Measurements from ENCODE around the gene ZNF182.
A peak's percentile ranks its signal among the peaks of the same experiment; 100 is the strongest.
"Not testable (repeated sequence)": the region's sequence is repeated elsewhere in the genome, so short reads cannot be mapped to it uniquely, and the experiment has no call there.

ZNF182 gene

GRCh38 chrX:47992669-47993068 is 11.1 kb downstream of the ZNF182 start:
- Histone ChIP-seq H3K9ac (ENCODE audit: low read length) (no peak overlapping the region), H3K27me3 (replicated peaks; ENCODE audit: control insufficient read depth, insufficient read depth, low read length) (no peaks in the 10 kb centered on the region), H3K4me1 (ENCODE audit: control insufficient read depth, insufficient read depth, low read length) (peaks cover 5% of the 10 kb centered on the region), H3K4me3 (ENCODE audit: low read length) (no peak overlapping the region), H3K36me3 (ENCODE audit: control insufficient read depth, insufficient read depth, low read length, severe bottlenecking) (peaks cover 14% of the 10 kb centered on the region), H3K9me3 (ENCODE audit: control insufficient read depth, low read length) (peaks cover 72% of the 10 kb centered on the region)
- DNase-seq (ENCODE audit: low read depth) = no peak

GRCh38 chrX:47992095-47992380 is 11.8 kb downstream of the ZNF182 start:
- H3K9me3 ChIP-seq (ENCODE audit: control insufficient read depth, low read length) = peaks cover 78% of the 10 kb centered on the region
- H3K4me3 ChIP-seq (ENCODE audit: low read length) = no peak overlapping the region
- H3K4me1 ChIP-seq (ENCODE audit: control insufficient read depth, insufficient read depth, low read length) = peaks cover 5% of the 10 kb centered on the region
- no peak overlapping the region for H3K9ac ChIP-seq (ENCODE audit: low read length)
- peaks cover 21% of the 10 kb centered on the region for H3K36me3 ChIP-seq (ENCODE audit: control insufficient read depth, insufficient read depth, low read length, severe bottlenecking)
- no peak for DNase-seq (ENCODE audit: low read depth)
- H3K27me3 ChIP-seq (replicated peaks; ENCODE audit: control insufficient read depth, insufficient read depth, low read length) = no peaks in the 10 kb centered on the region

GRCh38 chrX:47991263-47992094 is 12.3 kb downstream of the ZNF182 start:
- peak overlapping the region; percentile 46 for H3K4me3 ChIP-seq (ENCODE audit: low read length)
- H3K27me3 ChIP-seq (replicated peaks; ENCODE audit: control insufficient read depth, insufficient read depth, low read length) = no peaks in the 10 kb centered on the region
- no peak overlapping the region for H3K9ac ChIP-seq (ENCODE audit: low read length)
- peaks cover 21% of the 10 kb centered on the region for H3K36me3 ChIP-seq (ENCODE audit: control insufficient read depth, insufficient read depth, low read length, severe bottlenecking)
- H3K4me1 ChIP-seq (ENCODE audit: control insufficient read depth, insufficient read depth, low read length) = peaks cover 5% of the 10 kb centered on the region
- no peak for DNase-seq (ENCODE audit: low read depth)
- peaks cover 80% of the 10 kb centered on the region for H3K9me3 ChIP-seq (ENCODE audit: control insufficient read depth, low read length)

GRCh38 chrX:47976254-47977151 is 27.3 kb downstream of the ZNF182 start:
- no peak for DNase-seq (ENCODE audit: low read depth)
- Histone ChIP-seq H3K9ac (ENCODE audit: low read length) (no peak overlapping the region), H3K27me3 (replicated peaks; ENCODE audit: control insufficient read depth, insufficient read depth, low read length) (no peaks in the 10 kb centered on the region), H3K9me3 (ENCODE audit: control insufficient read depth, low read length) (peaks cover 100% of the 10 kb centered on the region), H3K36me3 (ENCODE audit: control insufficient read depth, insufficient read depth, low read length, severe bottlenecking) (peaks cover 71% of the 10 kb centered on the region), H3K4me3 (ENCODE audit: low read length) (peak overlapping the region; percentile 72), H3K4me1 (ENCODE audit: control insufficient read depth, insufficient read depth, low read length) (no peaks in the 10 kb centered on the region)

GRCh38 chrX:47973235-47973634 is 30.6 kb downstream of the ZNF182 start:
- Histone ChIP-seq H3K9ac (ENCODE audit: low read length) (no peak overlapping the region), H3K27me3 (replicated peaks; ENCODE audit: control insufficient read depth, insufficient read depth, low read length) (no peaks in the 10 kb centered on the region), H3K4me1 (ENCODE audit: control insufficient read depth, insufficient read depth, low read length) (no peaks in the 10 kb centered on the region), H3K36me3 (ENCODE audit: control insufficient read depth, insufficient read depth, low read length, severe bottlenecking) (peaks cover 39% of the 10 kb centered on the region), H3K9me3 (ENCODE audit: control insufficient read depth, low read length) (peaks cover 98% of the 10 kb centered on the region), H3K4me3 (ENCODE audit: low read length) (peak overlapping the region; percentile 46)
- DNase-seq (ENCODE audit: low read depth) = no peak

GRCh38 chrX:47965526-47965925 is 38.3 kb downstream of the ZNF182 start:
- not testable (repeated sequence) for H3K4me3 ChIP-seq (ENCODE audit: low read length); H3K36me3 ChIP-seq (ENCODE audit: control insufficient read depth, insufficient read depth, low read length, severe bottlenecking); H3K9ac ChIP-seq (ENCODE audit: low read length); H3K4me1 ChIP-seq (ENCODE audit: control insufficient read depth, insufficient read depth, low read length); DNase-seq (ENCODE audit: low read depth); H3K27me3 ChIP-seq (replicated peaks; ENCODE audit: control insufficient read depth, insufficient read depth, low read length)
- peaks cover 66% of the 10 kb centered on the region for H3K9me3 ChIP-seq (ENCODE audit: control insufficient read depth, low read length)

GRCh38 chrX:47961830-47962229 is 42.0 kb downstream of the ZNF182 start:
- not testable (repeated sequence) for H3K36me3 ChIP-seq (ENCODE audit: control insufficient read depth, insufficient read depth, low read length, severe bottlenecking); H3K4me3 ChIP-seq (ENCODE audit: low read length); DNase-seq (ENCODE audit: low read depth); H3K9ac ChIP-seq (ENCODE audit: low read length); H3K4me1 ChIP-seq (ENCODE audit: control insufficient read depth, insufficient read depth, low read length); H3K27me3 ChIP-seq (replicated peaks; ENCODE audit: control insufficient read depth, insufficient read depth, low read length)
- H3K9me3 ChIP-seq (ENCODE audit: control insufficient read depth, low read length) = peaks cover 37% of the 10 kb centered on the region

- H3K9ac ChIP-seq (ENCODE audit: low read length) = no peak overlapping the region
- H3K4me3 ChIP-seq (ENCODE audit: low read length) = no peak overlapping the region
- H3K36me3 ChIP-seq (ENCODE audit: control insufficient read depth, insufficient read depth, low read length, severe bottlenecking) = no peaks in the 10 kb centered on the region
- no peaks in the 10 kb centered on the region for H3K4me1 ChIP-seq (ENCODE audit: control insufficient read depth, insufficient read depth, low read length)
- no peak for DNase-seq (ENCODE audit: low read depth)
- no peaks in the 10 kb centered on the region for H3K27me3 ChIP-seq (replicated peaks; ENCODE audit: control insufficient read depth, insufficient read depth, low read length)
- H3K9me3 ChIP-seq (ENCODE audit: control insufficient read depth, low read length) = peaks cover 37% of the 10 kb centered on the region
Measured at GRCh38 chrX:47960406-47960805, 43.4 kb downstream of the ZNF182 start.

GRCh38 chrX:47958761-47959342 is 44.9 kb downstream of the ZNF182 start:
- Histone ChIP-seq H3K36me3 (ENCODE audit: control insufficient read depth, insufficient read depth, low read length, severe bottlenecking) (no peaks in the 10 kb centered on the region), H3K9ac (ENCODE audit: low read length) (no peak overlapping the region), H3K4me3 (ENCODE audit: low read length) (no peak overlapping the region), H3K9me3 (ENCODE audit: control insufficient read depth, low read length) (peaks cover 25% of the 10 kb centered on the region), H3K4me1 (ENCODE audit: control insufficient read depth, insufficient read depth, low read length) (no peaks in the 10 kb centered on the region), H3K27me3 (replicated peaks; ENCODE audit: control insufficient read depth, insufficient read depth, low read length) (no peaks in the 10 kb centered on the region)
- DNase-seq (ENCODE audit: low read depth) = no peak

GRCh38 chrX:47958206-47958605 is 45.6 kb downstream of the ZNF182 start:
- DNase-seq (ENCODE audit: low read depth); H3K4me3 ChIP-seq (ENCODE audit: low read length); H3K27me3 ChIP-seq (replicated peaks; ENCODE audit: control insufficient read depth, insufficient read depth, low read length); H3K9ac ChIP-seq (ENCODE audit: low read length); H3K36me3 ChIP-seq (ENCODE audit: control insufficient read depth, insufficient read depth, low read length, severe bottlenecking); H3K4me1 ChIP-seq (ENCODE audit: control insufficient read depth, insufficient read depth, low read length): not testable (repeated sequence)
- H3K9me3 ChIP-seq (ENCODE audit: control insufficient read depth, low read length) = peaks cover 20% of the 10 kb centered on the region

- no peaks in the 10 kb centered on the region for H3K4me1 ChIP-seq (ENCODE audit: control insufficient read depth, insufficient read depth, low read length)
- no peaks in the 10 kb centered on the region for H3K27me3 ChIP-seq (replicated peaks; ENCODE audit: control insufficient read depth, insufficient read depth, low read length)
- H3K4me3 ChIP-seq (ENCODE audit: low read length) = no peak overlapping the region
- DNase-seq (ENCODE audit: low read depth) = no peak
- H3K36me3 ChIP-seq (ENCODE audit: control insufficient read depth, insufficient read depth, low read length, severe bottlenecking) = no peaks in the 10 kb centered on the region
- H3K9me3 ChIP-seq (ENCODE audit: control insufficient read depth, low read length) = peaks cover 33% of the 10 kb centered on the region
- no peak overlapping the region for H3K9ac ChIP-seq (ENCODE audit: low read length)
Measured at GRCh38 chrX:47956016-47956415, 47.8 kb downstream of the ZNF182 start.
